H1 (cell line): ENCODE results near the gene TUBB4B. TPM values are rescaled to one million over a fixed set of nuclear protein-coding genes. Genes with fewer than 3 reads are reported as not detected.

Source experiments
- CTCF ChIA-PET: fragments of 300-600 bp; sonication (Branson Sonifier 250); formaldehyde crosslinking; loops from one replicate; lab custom pipeline; 2021; ENCODE audit not compliant: partially characterized antibody; lab: Charles Lee
- POLR2A ChIA-PET: fragments of 300-600 bp; sonication (Branson Sonifier 250); formaldehyde crosslinking; loops from one replicate; lab custom pipeline; 2021; ENCODE audit warnings: inconsistent platforms; ENCODE audit not compliant: partially characterized antibody; lab: Charles Lee
- DNase-seq, 2 experiments: peaks; one replicate each; pipeline versions ENCODE4 v3.0.0 to v3.0.0-alpha.2; 2010 to 2022; ENCODE audit warnings: low spot score in 2 of 2, low read depth in 1 of 2, mixed read lengths in 1 of 2
- FAIRE-seq: peaks from 2 replicates; lab custom pipeline; 2011; peaks lifted over from hg19 to GRCh38; lab: Jason Lieb, UNC
- H2AFZ ChIP-seq: 2 replicates; pipeline ENCODE4 v1.8.1; 2012; ENCODE audit warnings: low read length, inconsistent platforms
- H2AK5ac ChIP-seq: 2 replicates; pipeline ENCODE4 v1.6.1; 2013; ENCODE audit warnings: low read depth, low read length
- H2BK120ac ChIP-seq: replicated peaks from 2 replicates; pipeline ENCODE3; 2013; ENCODE audit warnings: low read depth, low read length, inconsistent platforms
- H2BK12ac ChIP-seq: 2 replicates; pipeline ENCODE4 v1.6.1; 2013; ENCODE audit warnings: low read depth, low read length
- H2BK15ac ChIP-seq: 2 replicates; pipeline ENCODE4 v1.6.1; 2013; ENCODE audit warnings: low read length
- H2BK20ac ChIP-seq: 2 replicates; pipeline ENCODE4 v1.6.1; 2013; ENCODE audit warnings: low read length
- H2BK5ac ChIP-seq: 2 replicates; pipeline ENCODE4 v1.6.1; 2013; ENCODE audit warnings: low read depth, low read length
- H3K14ac ChIP-seq: 2 replicates; pipeline ENCODE4 v1.6.1; 2013; ENCODE audit warnings: inconsistent platforms; ENCODE audit not compliant: insufficient read length
- H3K18ac ChIP-seq: 2 replicates; pipeline ENCODE4 v1.6.1; 2013; ENCODE audit warnings: low read length; ENCODE audit errors: extremely low read depth
- H3K23ac ChIP-seq: 2 replicates; pipeline ENCODE4 v1.6.1; 2013; ENCODE audit warnings: inconsistent platforms; ENCODE audit not compliant: insufficient read length
- H3K23me2 ChIP-seq: 2 replicates; pipeline ENCODE4 v1.6.1; 2013; ENCODE audit warnings: low read depth, low read length
- H3K27ac ChIP-seq: 2 replicates; pipeline ENCODE4 v1.6.1; 2011; ENCODE audit warnings: low read depth, low read length, inconsistent platforms
- H3K27me3 ChIP-seq, 4 experiments: replicated peaks in 1 of 4; 1 replicate in 1 of 4; 2 replicates in 3 of 4; pipeline versions ENCODE4 v1.6.1 to v1.8.1; 2011 to 2013; ENCODE audit warnings: low read length in 3 of 4, mild to moderate bottlenecking in 3 of 4, inconsistent platforms in 2 of 4, mixed read lengths in 2 of 4, moderate library complexity in 1 of 4; ENCODE audit not compliant: control insufficient read depth in 3 of 4, insufficient read depth in 3 of 4; ENCODE audit errors: extremely low read depth in 1 of 4
- H3K36me3 ChIP-seq, 4 experiments: 2 replicates each; pipeline versions ENCODE4 v1.6.1 to v1.8.1; 2011 to 2013; ENCODE audit warnings: mild to moderate bottlenecking in 4 of 4, low read length in 3 of 4, moderate library complexity in 2 of 4, control low read depth in 1 of 4, inconsistent platforms in 1 of 4; ENCODE audit not compliant: insufficient read depth in 4 of 4, control insufficient read depth in 2 of 4
- H3K4ac ChIP-seq: replicated peaks from 2 replicates; pipeline ENCODE3; 2013; ENCODE audit warnings: low read length, low read depth, mixed read lengths, inconsistent platforms; ENCODE audit not compliant: insufficient read length
- H3K4me1 ChIP-seq, 4 experiments: replicated peaks in 1 of 4; 1 replicate in 1 of 4; 2 replicates in 3 of 4; pipeline versions ENCODE4 v1.6.1 to v1.8.1; 2011 to 2013; ENCODE audit warnings: low read length in 3 of 4, inconsistent platforms in 2 of 4, mixed read lengths in 1 of 4; ENCODE audit not compliant: insufficient read depth in 4 of 4, control insufficient read depth in 3 of 4
- H3K4me2 ChIP-seq, 2 experiments: 2 replicates each; pipeline versions ENCODE4 v1.6.1 to v1.8.1; 2011 to 2013; ENCODE audit warnings: low read depth in 2 of 2, low read length in 2 of 2, control low read depth in 1 of 2, inconsistent platforms in 1 of 2, mild to moderate bottlenecking in 1 of 2; ENCODE audit not compliant: insufficient read depth in 1 of 2
- H3K4me3 ChIP-seq, 4 experiments: fragments of 200-600, 300-600 bp in 1 of 4; sonication (generic), shearing (Covaris generic), sonication (Bioruptor Twin) in 1 of 4; 2 replicates each; pipeline versions ENCODE4 v1.5.1 to v1.8.1; 2011 to 2016; ENCODE audit warnings: low read length in 4 of 4, low read depth in 3 of 4, control low read depth in 2 of 4, inconsistent platforms in 2 of 4, mild to moderate bottlenecking in 2 of 4, mixed read lengths in 1 of 4, moderate library complexity in 1 of 4; ENCODE audit not compliant: insufficient read depth in 2 of 4; ENCODE audit errors: extremely low read depth in 1 of 4
- H3K56ac ChIP-seq: replicated peaks from 2 replicates; pipeline ENCODE3; 2013; ENCODE audit warnings: low read depth, mild to moderate bottlenecking, mixed read lengths, low read length, inconsistent platforms; ENCODE audit not compliant: insufficient read length
- H3K79me1 ChIP-seq: 2 replicates; pipeline ENCODE4 v1.6.1; 2013; ENCODE audit warnings: low read depth, low read length, control low read depth
- H3K79me2 ChIP-seq, 2 experiments: 2 replicates each; pipeline versions ENCODE4 v1.6.1 to v1.8.1; 2012 to 2013; ENCODE audit warnings: low read length in 2 of 2, mild to moderate bottlenecking in 2 of 2, inconsistent platforms in 1 of 2; ENCODE audit not compliant: insufficient read depth in 2 of 2, control insufficient read depth in 1 of 2
- H3K9ac ChIP-seq, 4 experiments: replicated peaks in 1 of 4; 1 replicate in 1 of 4; 2 replicates in 3 of 4; pipeline versions ENCODE4 v1.6.1 to v1.8.1; 2011 to 2013; ENCODE audit warnings: low read depth in 3 of 4, low read length in 3 of 4, control low read depth in 2 of 4, mild to moderate bottlenecking in 2 of 4, moderate library complexity in 2 of 4, inconsistent platforms in 1 of 4; ENCODE audit errors: extremely low read depth in 1 of 4
- H3K9me3 ChIP-seq, 2 experiments: 2 replicates each; pipeline versions ENCODE4 v1.6.1 to v1.8.1; 2012 to 2013; ENCODE audit warnings: mild to moderate bottlenecking in 2 of 2, moderate library complexity in 2 of 2, control low read depth in 1 of 2, inconsistent platforms in 1 of 2, low read depth in 1 of 2, low read length in 1 of 2, mixed read lengths in 1 of 2; ENCODE audit not compliant: insufficient read depth in 2 of 2
- H4K20me1 ChIP-seq, 2 experiments: replicated peaks in 1 of 2; 2 replicates each; pipeline versions ENCODE3 to v1.8.1; 2011 to 2013; ENCODE audit warnings: inconsistent platforms in 2 of 2, low read length in 2 of 2, mild to moderate bottlenecking in 1 of 2; ENCODE audit not compliant: insufficient read depth in 2 of 2, control insufficient read depth in 1 of 2
- H4K5ac ChIP-seq: 2 replicates; pipeline ENCODE4 v1.6.1; 2013; ENCODE audit warnings: low read length, low read depth, mixed read lengths, inconsistent platforms; ENCODE audit not compliant: insufficient read length
- H4K8ac ChIP-seq: 2 replicates; pipeline ENCODE4 v1.8.0; 2013; ENCODE audit warnings: mild to moderate bottlenecking, moderate library complexity, low read length, inconsistent platforms; ENCODE audit not compliant: insufficient read depth; ENCODE audit errors: extremely low read depth
- H4K91ac ChIP-seq: replicated peaks from 2 replicates; pipeline ENCODE3; 2013; ENCODE audit warnings: low read length, mixed read lengths, inconsistent platforms; ENCODE audit not compliant: insufficient read length
- BCL11A ChIP-seq, 2 experiments: IDR thresholded peaks; one replicate each; pipeline ENCODE4 v1.6.1; 2011; ENCODE audit warnings: low read depth in 2 of 2, low read length in 2 of 2, mild to moderate bottlenecking in 2 of 2
- CBX5 ChIP-seq: fragments of 300-800, 300-1000 bp; sonication (generic); IDR thresholded peaks from 2 replicates; pipeline ENCODE4 v1.7.1; 2016; ENCODE audit warnings: antibody characterized with exemption, low read length, low read depth
- JUN ChIP-seq: IDR thresholded peaks from 2 replicates; pipeline ENCODE4 v1.6.1; 2011; ENCODE audit warnings: low read depth, mild to moderate bottlenecking, improper control_type of control experiment, low read length
- JUND ChIP-seq: IDR thresholded peaks from 2 replicates; pipeline ENCODE4 v1.6.1; 2011; ENCODE audit warnings: mild to moderate bottlenecking, improper control_type of control experiment, low read length
- NRF1 ChIP-seq: IDR thresholded peaks from 2 replicates; pipeline ENCODE4 v1.6.1; 2011; ENCODE audit warnings: mild to moderate bottlenecking, low read depth, low read length, improper control_type of control experiment
- POLR2AphosphoS5 ChIP-seq: IDR thresholded peaks from 2 replicates; pipeline ENCODE4 v1.6.1; 2011; ENCODE audit warnings: low read depth, low read length
- SIRT6 ChIP-seq: IDR thresholded peaks from one replicate; pipeline ENCODE4 v1.7.1; 2012; ENCODE audit warnings: low read length, inconsistent platforms
- SP1 ChIP-seq: IDR thresholded peaks from 2 replicates; pipeline ENCODE4 v1.6.1; 2011; ENCODE audit warnings: low read depth, low read length
- SRF ChIP-seq: IDR thresholded peaks from 2 replicates; pipeline ENCODE4 v1.6.1; 2011; ENCODE audit warnings: mild to moderate bottlenecking, low read depth, low read length, moderate library complexity
- TEAD4 ChIP-seq: IDR thresholded peaks from 2 replicates; pipeline ENCODE4 v1.6.1; 2012; ENCODE audit warnings: low read depth, low read length, inconsistent platforms, mixed read lengths
- WGBS, 2 experiments: shearing (Covaris generic) in 1 of 2; methylation state at CpG; one replicate each; pipeline versions ENCODE4 v1.1.6 to v1.1.7; 2013 to 2015; ENCODE audit warnings: low lambda C conversion rate in 2 of 2, mixed read lengths in 2 of 2, inconsistent platforms in 1 of 2, low coverage in 1 of 2, missing lambda C conversion rate in 1 of 2; ENCODE audit not compliant: insufficient replicate concordance in 2 of 2, insufficient coverage in 1 of 2, insufficient read length in 1 of 2; ENCODE audit errors: extremely low coverage in 1 of 2, missing lambda C conversion rate in 1 of 2; 5-methylcytosine and 5-hydroxymethylcytosine counted together
- polyA plus RNA-seq, 7 experiments: library from polyadenylated mRNA; depleted of rRNA in 3 of 7; stranded (reverse) in 5 of 7; unstranded in 2 of 7; fragments of >200 nt in 5 of 7; fragments of 200-250 nt in 2 of 7; gene quantifications; 1 replicate in 5 of 7; 2 replicates in 1 of 7; 4 replicates in 1 of 7; pipeline versions ENCODE4 v1.2.1 to v1.2.3, GENCODE V29; 2011 to 2013; ENCODE audit warnings: missing spikeins in 2 of 7, mixed read lengths in 2 of 7
- total RNA-seq: library from RNA; stranded (reverse); fragmentation: NEBNext Ultra II Directional; extraction: Animal tissue kit (Norgen Biotek cat#: 25700); gene quantifications from 2 replicates; pipeline ENCODE4 v1.2.1, GENCODE V29; 2021
- TF ChIP-seq, protein P1 (sequence below), 3 experiments: IDR thresholded peaks; 1 replicate in 2 of 3; 2 replicates in 1 of 3; pipeline versions ENCODE4 v1.5.1 to v1.6.1; 2011; ENCODE audit warnings: low read length in 3 of 3, mild to moderate bottlenecking in 3 of 3, inconsistent platforms in 2 of 3, low read depth in 1 of 3, moderate library complexity in 1 of 3; ENCODE audit not compliant: insufficient read depth in 1 of 3; ENCODE audit errors: control extremely low read depth in 1 of 3

Gene TUBB4B
- total and polyA plus RNA-seq, 2 of the 8 experiments (the other 6 are each of a cell fraction or from before 2014, with no cell fraction given): 280 to 307 TPM

DNA sequence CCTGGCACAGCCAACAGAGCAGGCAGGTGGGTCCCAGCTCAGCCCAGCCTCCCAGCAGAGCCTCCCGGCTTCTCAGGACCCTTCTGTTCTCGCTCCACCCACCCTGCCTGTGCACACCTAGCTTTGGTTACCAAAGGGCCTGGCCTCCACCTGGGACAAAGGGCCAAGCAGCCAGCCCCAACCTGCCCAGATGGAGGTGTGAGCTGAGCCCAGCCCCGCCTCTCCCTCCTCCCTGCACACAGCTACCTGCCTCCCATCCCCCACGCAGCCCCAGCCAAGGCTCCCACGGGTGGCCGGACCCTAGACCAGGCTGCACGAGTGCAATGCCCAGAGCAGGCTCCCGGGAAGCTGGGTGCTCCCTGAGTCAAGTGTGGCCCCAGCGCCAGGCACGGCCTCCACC is 46.2 kb upstream of the TUBB4B start:
- no peak overlapping the region for H3K56ac ChIP-seq
- no peak overlapping the region for H2AK5ac ChIP-seq
- H3K4ac ChIP-seq: no peak overlapping the region
- H3K4me2 ChIP-seq: no peak overlapping the region
- H3K9ac ChIP-seq: peak overlapping the region in 1 of 4 experiments; percentile 22; a peak in 1 of 7 replicates
- H3K79me2 ChIP-seq: peaks cover 0 to 24% of the 10 kb centered on the region in 2 experiments; a peak in 1 of 4 replicates
- no peaks in the 10 kb centered on the region for H3K9me3 ChIP-seq
- 82% methylated on average over 10 of the region's 10 CpGs; no CpG with 5 or more reads in 1 of the 2 experiments for WGBS, 2 experiments
- H3K79me1 ChIP-seq: peaks cover 22% of the 10 kb centered on the region
- no peak overlapping the region for H2BK15ac ChIP-seq
- no peak for DNase-seq
- no peak overlapping the region for H2AFZ ChIP-seq
- H3K4me1 ChIP-seq: peaks cover 0 to 24% (median 14%) of the 10 kb centered on the region in 4 experiments; a peak in 6 of 7 replicates
- H2BK12ac ChIP-seq: no peak overlapping the region
- peaks cover 0 to 2% (median under 1%) of the 10 kb centered on the region in 4 experiments; a peak in 2 of 8 replicates for H3K36me3 ChIP-seq
- H4K5ac ChIP-seq: no peak overlapping the region
- H3K27me3 ChIP-seq: no peaks in the 10 kb centered on the region
- FAIRE-seq: no peak
- H3K23ac ChIP-seq: no peak overlapping the region
- H4K20me1 ChIP-seq: peaks cover 13 to 32% of the 10 kb centered on the region in 2 experiments
- POLR2A ChIA-PET: interaction anchor here (0.8 to 11.0 kb wide), 10 partner anchors 12 to 67 kb away, joined by 3 to 107 read pairs (median 6); partner anchors contain the start of genes LRRC26, NDOR1 and TMEM203
- no peak overlapping the region for H3K4me3 ChIP-seq
- H2BK5ac ChIP-seq: peak overlapping the region; percentile 60; the same call in 1 of the 2 replicates
- H3K27ac ChIP-seq: peak overlapping the region; percentile 19; the same call in 1 of the 2 replicates
- no peak overlapping the region for H4K8ac ChIP-seq
- H3K18ac ChIP-seq: no peak overlapping the region; the same call in 1 of the 2 replicates
- H2BK20ac ChIP-seq: no peak overlapping the region
- CTCF ChIA-PET: interaction anchor here (0.6 to 14.0 kb wide), 14 partner anchors 8 to 77 kb away, joined by 3 to 204 read pairs (median 4); partner anchors contain the start of genes CYSRT1, LRRC26, NDOR1 and RNF208
- peaks cover 3% of the 10 kb centered on the region; the same call in 1 of the 2 replicates for H3K23me2 ChIP-seq
- H2BK120ac ChIP-seq: no peak overlapping the region
- H3K14ac ChIP-seq: no peak overlapping the region
- H4K91ac ChIP-seq: no peak overlapping the region
- TF ChIP-seq SRF (no peak), CBX5 (no peak), POLR2AphosphoS5 (no peak), JUND (no peak), JUN (no peak), NRF1 (no peak), TEAD4 (no peak), SP1 (no peak), SIRT6 (no peak), BCL11A (IDR thresholded peaks at IDR 0.05; ENCODE audit: low read depth in 2 of 2, low read length in 2 of 2) (no peak)
- TF ChIP-seq, protein P1, sequence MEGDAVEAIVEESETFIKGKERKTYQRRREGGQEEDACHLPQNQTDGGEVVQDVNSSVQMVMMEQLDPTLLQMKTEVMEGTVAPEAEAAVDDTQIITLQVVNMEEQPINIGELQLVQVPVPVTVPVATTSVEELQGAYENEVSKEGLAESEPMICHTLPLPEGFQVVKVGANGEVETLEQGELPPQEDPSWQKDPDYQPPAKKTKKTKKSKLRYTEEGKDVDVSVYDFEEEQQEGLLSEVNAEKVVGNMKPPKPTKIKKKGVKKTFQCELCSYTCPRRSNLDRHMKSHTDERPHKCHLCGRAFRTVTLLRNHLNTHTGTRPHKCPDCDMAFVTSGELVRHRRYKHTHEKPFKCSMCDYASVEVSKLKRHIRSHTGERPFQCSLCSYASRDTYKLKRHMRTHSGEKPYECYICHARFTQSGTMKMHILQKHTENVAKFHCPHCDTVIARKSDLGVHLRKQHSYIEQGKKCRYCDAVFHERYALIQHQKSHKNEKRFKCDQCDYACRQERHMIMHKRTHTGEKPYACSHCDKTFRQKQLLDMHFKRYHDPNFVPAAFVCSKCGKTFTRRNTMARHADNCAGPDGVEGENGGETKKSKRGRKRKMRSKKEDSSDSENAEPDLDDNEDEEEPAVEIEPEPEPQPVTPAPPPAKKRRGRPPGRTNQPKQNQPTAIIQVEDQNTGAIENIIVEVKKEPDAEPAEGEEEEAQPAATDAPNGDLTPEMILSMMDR (IDR thresholded peaks at IDR 0.05; ENCODE audit: control extremely low read depth in 1 of 3, insufficient read depth in 1 of 3, low read depth in 1 of 3, low read length in 3 of 3): no peak
